Parathyroid adenoma (tissue), 2 donors: ENCODE results near the gene REV1.
"Not testable (repeated sequence)": the region's sequence is repeated elsewhere in the genome, so short reads cannot be mapped to it uniquely, and the experiment has no call there.

Source experiments
- H2AFZ ChIP-seq: fragments of 300-600 bp; sonication (generic); one replicate; pipeline ENCODE4 v1.7.0; 2017; ENCODE audit warnings: antibody characterized with exemption, mild to moderate bottlenecking
- H3K27ac ChIP-seq: fragments of 300-600 bp; sonication (generic); one replicate; pipeline ENCODE4 v1.7.0; 2017
- H3K27me3 ChIP-seq: fragments of 300-600 bp; sonication (generic); one replicate; pipeline ENCODE4 v1.7.0; 2017; ENCODE audit warnings: low read length; ENCODE audit not compliant: control insufficient read depth, insufficient read depth
- H3K36me3 ChIP-seq: fragments of 300-600 bp; sonication (generic); one replicate; pipeline ENCODE4 v1.7.0; 2017; ENCODE audit warnings: low read length; ENCODE audit not compliant: control insufficient read depth, insufficient read depth
- H3K4me1 ChIP-seq: fragments of 300-600 bp; sonication (generic); one replicate; pipeline ENCODE4 v1.7.0; 2017; ENCODE audit warnings: control low read depth
- H3K4me2 ChIP-seq: fragments of 300-600 bp; sonication (generic); one replicate; pipeline ENCODE4 v1.7.0; 2017; ENCODE audit warnings: low read length
- H3K4me3 ChIP-seq: fragments of 300-600 bp; sonication (generic); one replicate; pipeline ENCODE4 v1.7.0; 2017; ENCODE audit warnings: low read depth, low read length
- H3K79me2 ChIP-seq: fragments of 300-600 bp; sonication (generic); one replicate; pipeline ENCODE4 v1.7.0; 2017; ENCODE audit warnings: control low read depth
- H3K9ac ChIP-seq: fragments of 300-600 bp; sonication (generic); one replicate; pipeline ENCODE4 v1.7.0; 2017; ENCODE audit warnings: mild to moderate bottlenecking
- H3K9me3 ChIP-seq: fragments of 300-600 bp; sonication (generic); one replicate; pipeline ENCODE4 v1.7.0; 2017; ENCODE audit warnings: low read length; ENCODE audit not compliant: control insufficient read depth
- CTCF ChIP-seq: fragments of 300-600 bp; sonication (generic); IDR thresholded peaks from one replicate; pipeline ENCODE4 v1.7.0; 2017; ENCODE audit warnings: antibody characterized with exemption, mild to moderate bottlenecking
- donor health status: primary hyperparathyroidism.

Gene REV1

GRCh38 chr2:99507937-99508818, 18.4 kb upstream of the REV1 start:
- no peak overlapping the region for H3K9ac ChIP-seq
- H3K4me3 ChIP-seq, result no peak overlapping the region
- H3K36me3 ChIP-seq, result no peaks in the 10 kb centered on the region
- no peak overlapping the region for H3K4me2 ChIP-seq
- TF ChIP-seq CTCF, result no peak
- no peak overlapping the region for H3K27ac ChIP-seq
- no peaks in the 10 kb centered on the region for H3K79me2 ChIP-seq
- H3K9me3 ChIP-seq, result no peaks in the 10 kb centered on the region
- no peak overlapping the region for H2AFZ ChIP-seq
- H3K27me3 ChIP-seq, result no peaks in the 10 kb centered on the region
- H3K4me1 ChIP-seq, result no peaks in the 10 kb centered on the region

DNA sequence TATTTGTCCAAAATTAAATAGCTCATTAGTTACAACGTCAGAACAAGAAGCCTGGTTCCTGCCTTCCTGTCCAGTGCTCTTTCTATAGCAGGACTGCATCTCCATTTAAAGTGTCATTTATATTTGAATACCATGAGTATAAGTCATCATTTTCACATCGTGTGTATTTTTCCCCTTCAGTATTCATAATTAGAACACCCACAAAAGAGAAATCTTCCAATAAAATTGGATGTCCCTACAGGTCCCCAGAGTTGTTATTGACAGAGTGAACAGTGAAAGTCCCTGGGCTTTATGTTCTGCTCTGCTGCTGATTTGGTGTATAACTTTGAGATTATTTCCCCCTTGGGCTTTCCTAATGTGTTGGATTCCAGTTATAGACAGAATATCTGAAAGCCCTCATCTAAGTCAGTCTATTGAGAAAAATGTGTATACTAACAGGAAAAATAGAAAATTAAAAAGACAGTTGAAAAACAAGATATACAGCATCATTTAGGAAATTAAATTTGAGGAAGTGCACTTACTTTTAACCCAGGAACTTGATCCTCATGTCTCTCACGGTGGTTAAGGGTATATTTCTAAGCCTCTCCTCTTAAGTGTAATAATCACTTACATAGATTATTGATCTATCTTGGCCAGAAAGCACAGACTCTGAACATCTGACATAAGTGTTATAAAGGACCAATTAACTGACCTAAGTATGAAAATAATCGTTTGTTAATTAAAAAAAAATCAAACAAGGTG, 15.2 kb upstream of the REV1 start:
- Histone ChIP-seq H3K9ac (no peak overlapping the region), H2AFZ (no peak overlapping the region), H3K4me2 (no peak overlapping the region), H3K27me3 (no peaks in the 10 kb centered on the region), H3K36me3 (no peaks in the 10 kb centered on the region), H3K27ac (no peak overlapping the region), H3K79me2 (no peaks in the 10 kb centered on the region), H3K4me1 (no peaks in the 10 kb centered on the region), H3K9me3 (no peaks in the 10 kb centered on the region), H3K4me3 (no peak overlapping the region)
- TF ChIP-seq CTCF, result no peak

DNA sequence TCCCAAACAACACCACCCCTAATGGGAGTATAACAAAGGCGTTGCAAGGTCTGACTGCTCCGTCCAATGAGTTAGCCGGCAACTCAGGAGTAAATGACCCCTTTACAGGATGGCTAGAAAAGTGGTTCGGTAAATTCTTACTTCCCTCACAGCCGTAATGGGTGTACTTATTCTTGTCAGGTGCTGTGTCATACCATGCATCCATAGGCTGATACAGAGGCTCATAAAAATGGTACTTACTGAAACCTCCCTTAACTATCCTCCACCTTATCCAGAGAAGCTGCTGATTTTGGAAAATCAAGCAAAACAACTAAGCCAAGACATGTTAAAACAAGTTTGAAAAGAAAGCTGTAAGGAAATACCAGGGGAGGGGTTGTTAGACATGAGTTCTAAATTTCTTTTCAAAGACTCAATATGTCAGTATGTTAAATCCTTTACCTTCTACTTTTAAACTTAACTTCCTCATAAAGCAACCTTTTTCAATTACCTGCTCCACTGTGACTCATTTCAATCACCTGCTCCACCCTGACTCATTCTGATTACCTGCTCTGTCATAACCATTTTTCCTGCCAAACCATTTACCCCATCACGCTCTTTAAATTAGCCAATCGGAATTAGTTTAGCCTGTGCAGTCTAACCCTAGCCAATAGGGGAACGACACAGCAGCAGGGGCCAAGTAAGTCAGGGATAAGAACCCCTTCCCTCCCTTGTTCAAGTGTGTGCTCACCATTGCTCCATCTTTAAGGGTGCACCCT, 14.0 kb upstream of the REV1 start:
- not testable (repeated sequence) for H3K4me1 ChIP-seq, H3K79me2 ChIP-seq, H3K36me3 ChIP-seq, H3K4me3 ChIP-seq, H3K4me2 ChIP-seq, H3K9me3 ChIP-seq, H2AFZ ChIP-seq, H3K27ac ChIP-seq, H3K9ac ChIP-seq, H3K27me3 ChIP-seq

- no peaks in the 10 kb centered on the region for H3K9me3 ChIP-seq
- no peak overlapping the region for H3K9ac ChIP-seq
- H3K4me3 ChIP-seq, result no peak overlapping the region
- H3K4me2 ChIP-seq, result no peak overlapping the region
- no peak overlapping the region for H3K27ac ChIP-seq
- no peaks in the 10 kb centered on the region for H3K27me3 ChIP-seq
- H3K79me2 ChIP-seq, result no peaks in the 10 kb centered on the region
- TF ChIP-seq CTCF, result no peak
- H3K4me1 ChIP-seq, result no peaks in the 10 kb centered on the region
- H2AFZ ChIP-seq, result no peak overlapping the region
- no peaks in the 10 kb centered on the region for H3K36me3 ChIP-seq
Measured at GRCh38 chr2:99496021-99496420, 6.2 kb upstream of the REV1 start.
